HG03460 (cell line): ENCODE results near the gene KCNE2.
"Not testable (repeated sequence)": the region's sequence is repeated elsewhere in the genome, so short reads cannot be mapped to it uniquely, and the experiment has no call there.

Experiments used
- ATAC-seq: cut with Tn5 transposase; IDR thresholded peaks from one replicate; pipeline ENCODE4 v1.9.1; 2021; ENCODE audit not compliant: unreplicated experiment

KCNE2 gene

GRCh38 chr21:34406102-34406501 lies 42.3 kb downstream of the KCNE2 start:
- ATAC-seq, result not testable (repeated sequence)

GRCh38 chr21:34406676-34407075 lies 42.9 kb downstream of the KCNE2 start:
- ATAC-seq, result not testable (repeated sequence)

- ATAC-seq, result not testable (repeated sequence)
These were observed 43.5 kb downstream of the KCNE2 start for GRCh38 chr21:34407294-34407693.

- ATAC-seq, result not testable (repeated sequence)
These were observed 53.8 kb downstream of the KCNE2 start for GRCh38 chr21:34417448-34418077.
